GM19240 (cell line): Measurements from ENCODE around the gene SSR2.
"Not testable (repeated sequence)": the region's sequence is repeated elsewhere in the genome, so short reads cannot be mapped to it uniquely, and the experiment has no call there.

Source experiments
- DNase-seq: peaks from one replicate; pipeline ENCODE4 v3.0.0; 2011; ENCODE audit warnings: low spot score; ENCODE audit not compliant: insufficient read length

The SSR2 gene

DNA sequence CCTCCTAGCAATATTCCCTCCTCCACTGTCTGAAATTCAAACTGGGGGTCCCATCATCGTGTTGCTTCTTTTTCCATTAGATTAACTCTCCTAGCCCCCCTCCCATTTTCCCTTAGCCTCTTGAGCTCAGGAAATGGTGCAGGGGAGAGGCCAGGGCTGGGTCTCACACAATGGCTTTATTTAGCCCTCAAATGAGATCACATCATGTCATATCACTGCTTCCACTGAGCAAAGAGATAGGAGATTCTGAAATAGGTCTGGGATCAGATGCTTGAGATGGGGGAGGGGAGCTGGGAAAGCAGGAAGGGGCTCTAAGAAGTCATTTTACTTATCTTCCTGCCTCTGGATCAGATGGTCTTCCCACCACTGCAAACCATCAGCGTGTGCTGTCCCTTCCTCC, 24.6 kb downstream of the SSR2 start:
- no peak for DNase-seq

DNA sequence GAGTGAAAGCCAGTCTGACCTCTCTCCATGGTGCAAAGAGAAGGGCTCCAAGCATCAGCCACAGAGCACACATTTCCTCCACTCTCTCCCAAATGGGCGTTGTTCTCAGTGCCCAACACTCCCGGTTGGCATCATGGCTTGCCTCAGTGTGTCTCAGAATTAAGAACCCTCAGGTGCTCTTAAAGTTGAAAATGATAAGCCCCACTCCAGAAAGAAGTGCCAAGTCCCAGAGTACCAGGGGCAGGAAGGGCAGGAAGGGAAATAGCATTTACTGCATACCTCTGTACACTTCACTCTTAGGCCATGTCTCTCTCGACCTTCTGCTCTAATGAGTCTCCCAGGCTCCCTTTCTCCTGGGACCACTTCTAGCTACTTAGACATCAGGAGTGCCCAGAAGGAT, 27.2 kb downstream of the SSR2 start:
- DNase-seq = no peak

DNA sequence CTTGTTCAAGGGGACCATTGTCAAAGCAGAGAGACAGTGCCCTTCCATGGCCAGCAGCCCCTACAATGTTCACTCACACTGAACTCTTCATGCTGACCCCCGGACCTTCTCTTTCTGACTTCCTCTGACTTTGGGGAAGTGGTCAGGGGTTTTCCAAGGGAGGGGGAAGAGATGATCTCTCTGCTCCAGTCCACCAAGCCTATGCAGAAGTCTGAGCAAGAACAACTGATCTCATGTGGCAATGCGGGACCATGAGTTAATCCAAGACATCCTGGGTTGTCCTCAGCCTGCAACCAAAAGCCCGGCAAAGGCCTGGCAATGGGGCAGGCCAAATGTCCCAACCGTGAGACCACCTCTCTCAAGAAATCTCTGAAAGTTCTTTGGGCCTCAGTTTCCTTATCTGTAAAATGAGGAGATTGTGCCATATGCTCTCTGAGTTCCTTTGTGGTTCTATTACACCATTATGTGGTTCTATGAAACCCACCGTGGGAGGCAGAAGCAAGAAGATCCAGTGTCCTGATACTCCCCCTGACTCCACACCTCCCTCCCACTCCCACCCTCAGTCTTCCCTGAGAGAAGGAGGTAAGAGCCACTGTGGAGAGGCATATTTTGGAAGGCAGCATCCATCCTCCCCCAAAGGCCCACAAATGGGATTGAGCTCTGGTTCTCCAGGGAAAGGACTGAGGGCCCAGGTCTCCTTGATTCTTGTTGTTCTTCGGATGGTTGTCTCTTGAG, 30.6 kb downstream of the SSR2 start:
- no peak for DNase-seq

DNA sequence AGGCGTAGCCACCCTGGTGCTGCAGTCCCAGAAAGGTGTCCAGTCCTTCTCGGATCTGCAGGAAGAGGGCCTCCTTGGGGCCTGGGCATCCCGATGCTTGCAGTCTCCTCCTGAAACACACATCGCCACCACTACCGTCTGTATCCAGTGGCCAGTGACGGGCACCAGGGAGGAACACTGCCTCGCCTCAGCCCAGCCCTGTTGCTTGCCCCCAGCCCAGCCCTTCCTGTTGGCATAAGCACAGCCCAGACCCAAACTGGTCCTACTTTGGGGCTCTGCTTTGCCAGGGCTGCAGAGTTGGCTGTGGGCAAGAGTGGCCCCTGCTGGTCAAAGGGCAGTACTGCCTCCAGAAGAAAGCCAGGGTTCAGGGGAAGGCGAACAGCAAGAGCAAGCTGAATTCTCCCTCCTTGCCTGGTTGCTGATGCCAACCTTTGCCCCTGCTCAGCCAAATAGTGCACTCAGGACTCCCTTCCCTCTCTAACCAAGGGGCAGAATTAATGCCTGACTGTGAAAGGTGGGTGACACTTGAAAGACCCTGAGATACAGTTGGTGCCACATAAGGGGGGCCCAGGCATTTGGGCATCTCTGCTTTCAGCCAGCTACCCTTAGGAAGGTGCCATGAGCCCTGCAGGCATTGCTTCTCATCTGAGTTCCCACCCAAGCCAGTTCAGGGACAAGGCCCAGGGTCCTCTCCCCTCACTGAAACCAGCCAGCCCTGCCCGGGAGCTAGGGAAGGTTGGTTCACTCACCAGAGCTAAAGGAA, 31.3 kb downstream of the SSR2 start:
- DNase-seq = no peak

DNA sequence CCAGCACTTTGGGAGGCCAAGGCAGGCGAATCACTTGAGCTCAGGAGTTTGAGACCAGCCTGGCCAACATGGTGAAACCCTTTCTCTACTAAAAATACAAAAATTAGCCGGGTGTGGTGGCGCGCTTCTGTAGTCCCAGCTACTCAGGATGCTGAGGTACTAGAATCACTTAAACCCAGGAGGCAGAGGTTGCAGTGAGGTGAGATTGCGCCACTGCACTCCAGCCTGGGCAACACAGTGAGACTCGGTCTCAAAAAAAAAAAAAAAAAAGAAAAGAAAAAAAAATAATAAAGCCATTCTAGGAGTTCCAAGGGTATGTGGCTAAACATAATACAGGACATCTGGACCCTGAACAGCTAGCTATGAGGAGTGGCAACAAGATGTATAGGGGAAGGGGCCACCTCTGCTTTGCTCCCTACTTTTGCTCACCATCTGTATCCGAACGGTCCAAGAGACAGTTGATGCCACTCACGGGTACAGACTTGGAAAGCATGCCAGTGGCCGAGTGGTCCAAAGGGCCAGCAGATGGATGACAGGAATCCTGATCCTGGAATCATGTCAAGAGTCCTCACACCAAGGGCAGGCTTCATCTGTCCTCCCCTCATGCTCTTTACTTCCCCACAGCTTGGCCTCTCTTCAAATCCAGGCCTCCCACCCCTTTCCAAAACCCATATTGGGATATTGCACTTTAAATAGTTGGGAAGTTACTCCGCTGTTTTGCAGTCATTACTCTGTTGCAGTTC, 35.7 kb downstream of the SSR2 start:
- not testable (repeated sequence) for DNase-seq

DNA sequence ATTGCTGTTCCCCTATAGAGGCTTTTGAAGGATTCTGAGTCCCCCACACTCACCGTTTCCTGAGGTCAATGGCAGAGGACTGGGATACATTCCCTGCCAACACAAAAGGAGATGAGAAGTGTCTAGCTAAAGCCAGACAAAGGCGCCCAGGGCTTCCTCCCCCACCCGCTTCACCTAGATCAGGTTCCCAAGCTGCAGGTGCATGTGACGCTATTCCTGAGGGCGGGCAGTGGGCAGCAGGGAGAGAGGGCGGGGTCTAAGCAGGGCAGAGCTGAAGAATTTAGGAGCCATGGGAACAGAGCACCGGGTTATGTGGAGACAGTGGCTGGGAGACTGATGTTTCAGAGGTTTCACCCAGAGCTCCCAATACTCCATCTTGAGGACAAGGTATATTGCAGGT, 36.4 kb downstream of the SSR2 start:
- DNase-seq = no peak

DNA sequence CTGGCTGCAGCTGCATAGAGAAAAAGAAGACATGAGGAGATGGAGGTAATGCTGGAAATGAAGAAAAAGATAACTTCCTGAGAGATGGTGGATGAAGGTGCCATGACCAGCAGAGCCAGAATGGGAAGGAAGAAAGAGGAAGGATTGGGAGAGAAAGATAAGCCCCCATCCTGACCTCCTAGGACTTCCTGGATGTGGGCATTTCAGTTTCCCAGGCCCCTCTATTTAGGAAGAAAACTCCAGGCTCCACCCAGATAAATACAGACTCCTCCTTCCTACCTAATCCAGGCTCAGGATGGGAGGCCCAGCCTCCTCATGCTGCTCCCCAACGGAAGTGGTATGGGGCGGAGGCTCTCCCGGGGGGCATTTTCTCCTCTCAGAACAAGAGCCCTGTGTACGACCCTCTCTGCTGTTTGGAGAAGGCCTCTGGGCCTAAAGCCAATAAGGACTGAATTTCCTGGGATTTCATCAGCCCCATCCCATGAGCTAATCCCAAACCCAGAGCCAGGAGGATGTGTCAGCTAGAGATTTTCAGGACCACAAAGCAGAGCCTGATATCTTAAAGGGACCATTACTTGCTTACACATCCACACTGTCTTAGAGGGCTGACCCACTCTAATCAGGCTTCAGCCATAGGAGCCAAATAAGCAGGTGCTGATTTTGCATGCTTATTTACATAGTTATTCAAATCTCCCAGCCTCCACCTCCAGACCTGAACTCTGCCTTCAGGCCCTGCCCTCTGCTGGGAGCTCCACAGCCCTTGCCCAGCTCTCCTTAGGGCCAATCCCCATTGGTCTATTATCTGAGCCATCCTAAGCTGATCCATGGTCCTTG, 37.3 kb downstream of the SSR2 start:
- no peak for DNase-seq

DNA sequence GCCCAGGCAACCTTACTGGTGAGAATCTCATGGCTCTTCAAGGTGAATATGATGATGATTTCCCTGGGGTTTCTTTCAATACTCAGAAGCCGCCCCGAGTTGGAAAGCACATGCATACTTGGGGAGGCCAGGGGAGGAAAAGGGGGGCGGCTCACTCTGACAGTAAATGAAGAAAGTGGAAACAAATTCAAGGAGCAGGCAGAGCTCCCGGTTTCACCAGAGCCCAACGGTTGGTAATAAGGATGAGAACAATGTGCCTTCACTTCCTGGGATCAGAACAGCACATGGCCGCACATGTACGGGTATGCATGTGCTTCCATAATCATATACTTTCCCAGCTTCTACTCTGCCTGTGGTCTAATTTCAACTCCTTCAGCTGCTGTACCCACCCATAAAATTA, 38.6 kb downstream of the SSR2 start:
- DNase-seq = no peak

DNA sequence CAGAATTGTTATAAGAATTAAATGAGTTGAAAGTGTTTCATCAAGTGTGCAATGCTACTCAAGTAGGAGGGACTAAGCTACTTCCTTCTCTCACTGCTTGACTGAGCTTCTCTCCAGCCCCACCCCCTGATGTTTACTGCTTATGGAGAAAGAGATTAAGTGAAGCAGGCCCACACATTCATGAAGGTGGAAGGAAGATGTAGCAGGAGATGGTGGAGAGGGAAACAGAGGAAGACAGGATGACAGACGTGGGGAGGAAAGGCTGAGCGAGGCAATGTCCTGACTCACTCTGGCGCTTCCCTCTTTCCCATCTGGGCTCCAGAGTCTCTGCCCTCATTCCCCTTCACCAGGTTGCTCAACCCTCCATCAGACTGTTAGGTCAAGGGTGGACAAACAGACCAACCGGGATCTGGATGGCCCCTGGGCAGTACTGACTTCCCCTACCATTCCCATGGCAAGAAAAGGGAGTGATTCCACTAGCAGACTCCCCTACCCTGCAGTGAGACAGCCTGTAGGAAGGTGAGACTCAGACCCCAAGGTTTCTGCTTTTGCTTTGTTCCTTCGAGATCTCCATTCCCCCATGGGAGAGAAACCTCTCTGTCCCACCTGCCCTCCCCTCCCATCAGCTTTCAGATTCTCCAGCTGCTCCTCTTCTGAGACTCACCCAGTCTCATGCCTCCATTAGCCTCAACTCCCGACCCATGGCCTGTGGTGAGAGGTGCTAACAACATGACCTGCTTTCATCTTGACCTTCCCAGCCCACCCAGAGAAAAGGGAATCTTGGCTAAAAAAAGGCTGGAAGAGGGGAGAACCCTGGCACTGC, 39.3 kb downstream of the SSR2 start:
- no peak for DNase-seq

DNA sequence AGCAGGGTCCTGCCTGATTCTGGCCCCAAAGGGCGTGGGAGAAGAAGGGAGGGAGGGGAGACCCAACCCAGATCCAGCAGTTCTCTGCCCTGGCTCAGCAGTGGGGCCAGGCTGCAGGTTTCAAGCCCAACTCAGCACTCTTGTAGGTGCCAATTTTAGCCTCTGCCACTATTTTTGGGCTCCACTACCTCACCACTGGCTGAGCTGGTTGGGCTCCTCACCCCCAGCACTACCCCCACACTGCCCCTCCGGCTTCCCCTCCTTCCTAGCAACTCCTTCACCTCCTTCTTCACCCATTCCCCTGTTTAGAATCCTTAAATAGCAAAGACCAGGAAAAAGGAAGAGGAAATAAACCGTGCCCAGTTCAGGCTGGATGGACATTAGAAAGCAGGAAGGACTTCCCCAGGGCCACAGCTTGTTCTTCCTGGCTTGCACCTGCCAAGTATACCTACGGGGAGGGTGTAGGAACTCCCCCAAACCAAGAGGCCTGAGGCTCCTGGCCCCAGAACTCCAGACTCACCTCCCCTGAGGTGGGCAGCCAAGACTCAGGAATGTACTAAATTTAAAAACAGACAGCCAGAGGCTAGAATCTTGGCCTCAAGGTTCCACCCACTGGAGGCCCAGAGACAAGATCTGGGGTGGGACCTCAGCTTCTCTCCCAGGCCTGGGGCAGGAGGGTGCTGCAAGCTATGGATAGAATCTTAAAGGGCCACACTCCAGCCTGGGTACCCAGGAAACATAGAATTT, 41.0 kb downstream of the SSR2 start:
- DNase-seq = no peak

DNA sequence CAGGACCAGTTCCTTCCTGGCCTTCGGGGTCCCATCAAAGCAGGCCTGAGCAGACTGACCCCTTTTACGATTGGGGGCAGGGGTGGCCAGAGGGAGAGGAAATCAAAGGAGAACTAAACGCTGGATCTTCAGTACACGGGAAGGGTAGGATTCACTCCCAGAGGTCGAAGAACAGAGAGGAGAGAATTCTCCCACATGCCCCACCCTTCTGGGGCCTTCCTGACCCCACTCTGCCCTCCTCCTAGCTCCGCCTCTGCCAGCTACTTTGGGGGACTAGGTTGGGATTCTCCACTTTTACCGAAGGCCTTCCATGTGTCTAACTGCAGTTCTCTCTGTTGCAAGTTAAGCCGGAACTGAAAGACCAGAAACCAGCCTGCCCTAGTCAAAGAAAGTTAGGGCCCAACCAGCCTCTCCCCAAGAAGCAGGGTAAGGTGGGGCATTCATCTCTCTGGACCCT, 41.8 kb downstream of the SSR2 start:
- DNase-seq = no peak

DNA sequence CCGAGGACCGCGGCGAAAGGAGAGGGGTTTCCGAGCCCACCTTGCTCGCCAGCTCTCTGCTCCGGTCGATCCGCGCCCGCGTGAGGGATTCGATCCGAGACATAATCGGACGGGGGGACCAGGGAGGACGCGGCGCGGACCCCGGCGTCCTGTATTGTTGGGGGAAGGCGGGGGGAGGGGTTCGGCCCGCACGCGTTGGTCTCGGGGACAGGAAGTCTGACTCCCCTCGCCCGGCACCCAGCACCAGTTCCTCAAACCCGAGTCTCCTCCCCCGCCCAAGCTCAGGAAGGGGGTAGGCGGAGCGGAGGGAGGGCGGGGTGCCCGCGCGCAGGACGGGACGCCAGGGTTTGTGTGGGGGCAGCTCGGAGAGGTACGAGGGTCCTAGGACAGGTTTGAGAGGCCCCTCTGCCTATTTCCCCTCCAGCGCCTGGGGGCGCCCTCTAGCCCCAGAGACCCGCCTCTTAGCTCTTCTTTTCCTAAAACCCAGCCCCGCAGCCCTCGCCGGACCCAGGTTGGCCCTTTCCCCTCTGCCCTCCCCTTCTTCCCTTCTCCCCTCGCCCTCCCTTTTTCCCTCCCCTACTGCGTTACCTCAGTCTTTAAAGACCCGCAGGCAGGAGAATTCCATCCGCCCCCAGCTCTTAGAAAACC, 42.3 kb downstream of the SSR2 start, which contains the start of gene ARHGEF2:
TSS of gene ARHGEF2 (minus strand) at position 223 of the 648 bp plus-strand sequence. CDS start at position 103, 120 bp downstream.
- DNase-seq = no peak

DNA sequence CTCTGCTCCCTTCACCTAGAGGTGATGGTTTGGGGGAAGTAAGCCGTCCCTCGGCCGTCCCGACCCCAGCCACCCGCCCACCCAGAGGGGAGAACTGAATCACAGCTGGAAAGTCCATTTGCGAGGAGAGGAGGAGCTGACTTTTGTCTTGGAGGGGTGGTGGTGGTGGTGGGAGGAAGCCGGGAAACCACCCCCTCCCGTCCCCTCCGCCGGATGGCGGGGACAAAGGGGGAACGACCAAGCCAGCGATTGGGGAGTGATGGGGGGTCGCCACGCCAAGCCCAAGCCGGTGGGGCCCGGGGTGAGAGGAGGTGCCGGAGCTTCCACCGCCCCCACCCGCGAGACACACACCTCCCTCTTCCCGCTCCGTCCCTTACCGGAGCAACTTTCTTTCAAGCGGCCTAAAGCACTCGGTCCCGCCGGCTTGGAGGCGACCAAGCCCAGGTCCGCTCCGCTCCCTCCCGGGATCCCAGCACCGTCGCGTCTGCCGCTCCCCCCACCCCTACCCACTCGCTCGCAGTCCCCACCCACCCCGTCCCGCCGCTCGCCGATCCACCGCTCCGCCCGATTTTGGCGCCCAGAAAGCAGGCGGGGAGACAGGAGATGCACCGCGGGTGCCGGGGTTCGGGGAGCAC, 42.9 kb downstream of the SSR2 start:
- DNase-seq = no peak

DNA sequence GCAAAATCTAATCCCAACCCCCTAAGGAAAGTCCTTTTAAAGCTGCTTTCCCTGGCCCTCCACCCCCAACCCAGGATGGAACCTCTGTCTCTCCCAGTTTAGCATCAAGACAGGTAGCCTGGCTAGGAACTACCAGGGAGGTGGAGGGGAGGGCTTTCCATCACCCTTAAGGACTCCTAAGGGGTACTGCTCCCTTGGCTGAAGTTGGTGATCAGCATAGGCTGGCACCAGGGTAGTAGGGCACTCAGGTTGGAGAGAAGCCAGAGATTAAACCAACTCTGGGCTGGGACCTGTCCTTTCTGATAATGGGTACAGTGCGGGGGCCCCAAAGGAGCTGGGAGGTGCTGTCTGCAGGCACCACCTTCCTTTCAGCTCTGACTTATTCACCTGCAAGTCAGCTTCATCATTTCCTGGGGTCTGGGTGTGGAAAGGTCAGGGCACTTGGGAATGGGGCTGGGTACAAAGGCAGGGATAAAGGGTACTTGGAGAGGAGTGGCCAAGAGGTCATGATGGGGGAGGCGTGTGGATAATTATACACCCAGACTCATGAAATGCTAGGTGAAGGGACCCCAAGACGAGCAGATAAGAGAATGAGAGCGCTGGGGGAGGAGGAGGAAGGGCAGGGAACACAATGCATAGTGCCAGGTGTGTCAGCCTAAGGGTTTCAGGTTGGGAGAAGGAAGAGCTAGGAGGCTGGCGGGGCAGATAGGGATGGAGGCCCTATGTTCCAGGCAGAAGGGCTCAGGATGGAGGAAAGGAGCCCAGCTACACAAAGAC, 43.6 kb downstream of the SSR2 start:
- DNase-seq = no peak

DNA sequence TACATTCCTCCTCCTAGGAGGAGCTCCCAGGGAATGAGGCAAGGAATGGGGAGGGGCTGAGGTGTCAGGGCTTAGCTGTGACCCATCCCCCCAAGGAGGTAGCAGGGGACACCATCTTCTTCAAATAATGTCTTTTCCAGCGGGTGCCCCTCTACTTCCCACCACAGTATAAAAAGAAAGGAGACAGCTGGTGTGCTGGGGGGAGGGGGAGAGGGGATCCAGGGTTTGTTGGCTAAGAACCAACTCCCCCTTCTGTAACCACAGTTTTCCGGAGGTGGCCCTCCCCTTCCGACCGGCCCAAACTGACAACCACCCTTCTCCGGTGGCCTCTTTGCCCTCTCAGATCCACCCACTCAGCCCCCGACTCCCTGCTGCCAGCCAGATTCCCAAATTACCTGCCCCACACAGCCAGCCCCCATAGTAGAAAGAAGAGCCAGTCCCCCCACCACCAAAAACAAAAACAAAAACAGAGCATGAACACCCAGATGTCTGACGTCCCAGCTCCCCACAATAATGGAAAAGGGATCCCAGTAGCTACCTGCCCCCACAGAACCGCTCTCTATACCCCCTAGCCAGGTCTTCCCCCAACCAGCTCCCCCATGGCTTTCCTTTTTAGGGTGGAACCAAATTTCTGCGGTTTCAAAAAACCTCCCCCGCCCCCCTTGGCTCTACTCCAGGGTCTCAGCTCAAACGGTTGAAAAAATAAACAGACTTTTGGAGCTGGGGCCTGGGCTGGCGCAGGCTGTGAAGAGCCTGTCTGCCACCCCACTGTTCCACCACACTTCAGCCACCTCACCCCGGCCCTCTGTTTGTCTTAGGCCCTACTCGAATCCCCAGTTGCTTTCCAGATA, 44.5 kb downstream of the SSR2 start:
- no peak for DNase-seq

DNA sequence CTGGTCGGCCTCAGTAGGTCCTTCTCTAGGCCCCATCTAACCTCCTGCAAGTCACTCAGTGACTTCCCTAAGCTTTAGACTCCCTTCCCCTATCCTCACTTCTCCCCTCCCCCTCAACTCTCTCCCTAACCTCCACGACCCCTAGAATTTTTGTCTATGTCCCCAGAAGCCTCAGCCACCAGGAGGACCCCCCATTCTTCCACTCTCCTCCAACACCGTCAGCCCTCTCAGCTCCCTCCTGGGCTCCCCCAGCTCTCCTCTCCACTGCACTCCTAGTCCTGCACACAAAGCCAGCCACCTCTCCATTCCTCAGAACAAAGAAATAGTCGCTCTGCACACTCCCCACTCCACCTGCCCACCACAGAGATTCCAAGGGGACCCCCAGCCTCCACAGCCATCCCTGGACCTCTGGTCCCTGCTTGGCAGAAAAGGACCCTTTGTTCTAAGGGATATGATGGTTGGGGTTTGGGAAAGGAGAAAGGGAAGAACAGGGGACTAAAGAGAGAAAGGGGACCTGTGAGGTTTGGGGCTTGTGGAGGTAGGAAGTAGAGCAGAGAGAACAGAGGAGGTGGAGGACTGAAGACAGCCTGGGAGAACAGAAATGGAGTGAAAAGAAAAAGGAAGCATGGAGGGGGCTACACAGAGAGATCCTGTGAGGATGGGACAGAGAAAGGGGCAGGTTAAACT, 45.2 kb downstream of the SSR2 start:
- no peak for DNase-seq
